HG03039 (cell line): ENCODE measurements around the gene GLTP.
"Not testable (repeated sequence)": the region's sequence is repeated elsewhere in the genome, so short reads cannot be mapped to it uniquely, and the experiment has no call there.

Source experiments
- ATAC-seq: cut with Tn5 transposase; IDR thresholded peaks from one replicate; pipeline ENCODE4 v1.9.1; 2021; ENCODE audit warnings: mild to moderate bottlenecking, moderate library complexity; ENCODE audit not compliant: unreplicated experiment

GLTP gene

DNA sequence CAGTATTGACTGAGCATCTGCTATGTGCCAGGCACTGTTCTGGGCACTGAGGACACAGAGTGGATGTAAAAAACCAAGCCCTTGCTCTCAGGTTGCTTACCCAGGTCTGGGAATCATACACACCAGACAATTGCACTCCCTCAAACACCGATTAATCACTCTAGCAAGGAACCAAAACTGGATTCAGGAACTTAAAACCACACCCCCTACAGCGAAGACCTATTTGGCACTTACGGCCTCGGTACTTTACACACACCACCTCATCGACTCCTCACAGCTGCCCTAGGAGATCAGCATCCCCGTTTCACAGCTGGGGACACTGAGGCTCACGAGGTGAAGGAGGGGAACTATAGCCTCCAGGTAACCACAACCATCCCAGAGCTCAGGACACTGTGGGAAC lies 1.6 kb downstream of the GLTP start:
- no peak for ATAC-seq

DNA sequence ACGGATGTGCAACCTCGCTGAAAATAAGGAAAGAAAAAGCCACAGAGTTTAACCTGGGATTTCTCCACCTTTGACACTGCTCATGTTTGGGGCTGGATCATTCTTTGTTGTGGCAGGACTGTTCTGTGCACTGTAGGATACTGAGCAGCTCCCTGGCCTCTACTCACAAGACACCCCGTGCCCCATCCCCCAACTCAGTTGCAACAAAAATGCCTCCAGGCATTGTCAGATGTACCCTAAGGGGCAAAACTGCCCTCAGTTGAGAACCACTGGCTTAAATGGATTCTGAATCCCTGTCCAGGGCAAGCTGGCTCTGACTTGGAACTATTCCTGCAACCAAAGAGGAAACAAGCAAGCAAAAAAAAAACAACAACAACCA lies 2.1 kb downstream of the GLTP start:
- ATAC-seq, result no peak

DNA sequence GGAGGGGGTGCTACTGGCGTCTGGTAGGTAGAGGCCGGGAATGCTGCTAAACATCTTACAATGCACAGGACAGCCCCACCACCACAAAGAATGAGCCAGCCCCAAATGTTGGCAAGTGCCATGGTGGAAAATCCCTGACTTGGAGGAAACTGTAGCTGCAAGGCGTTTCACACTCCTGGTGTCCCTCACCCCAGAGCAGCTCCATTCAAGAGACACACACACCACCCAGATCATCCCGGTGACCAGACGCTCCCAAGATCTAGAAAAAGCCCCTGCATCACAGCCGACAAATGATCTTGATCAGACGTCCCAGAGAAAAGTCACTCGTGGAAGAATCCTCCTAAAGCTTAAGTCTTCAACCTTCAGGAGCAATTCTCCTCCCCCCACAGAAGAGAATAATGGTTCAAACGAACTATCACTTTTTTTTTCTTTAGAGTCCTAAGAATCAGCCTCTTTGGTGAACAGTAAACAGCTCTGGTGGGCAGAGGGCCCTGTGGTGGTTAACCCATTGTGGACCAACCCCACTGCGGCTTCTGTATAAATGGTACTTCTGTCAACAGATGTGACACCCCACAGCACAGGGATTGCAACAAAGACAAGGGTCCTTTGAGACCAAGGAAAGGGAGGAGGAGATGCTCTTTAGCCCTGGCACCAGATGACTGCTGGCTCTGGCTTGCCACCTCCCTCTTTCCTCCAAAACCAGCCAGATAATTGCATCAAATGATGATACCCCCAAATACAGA lies 2.7 kb downstream of the GLTP start:
- ATAC-seq, result no peak

DNA sequence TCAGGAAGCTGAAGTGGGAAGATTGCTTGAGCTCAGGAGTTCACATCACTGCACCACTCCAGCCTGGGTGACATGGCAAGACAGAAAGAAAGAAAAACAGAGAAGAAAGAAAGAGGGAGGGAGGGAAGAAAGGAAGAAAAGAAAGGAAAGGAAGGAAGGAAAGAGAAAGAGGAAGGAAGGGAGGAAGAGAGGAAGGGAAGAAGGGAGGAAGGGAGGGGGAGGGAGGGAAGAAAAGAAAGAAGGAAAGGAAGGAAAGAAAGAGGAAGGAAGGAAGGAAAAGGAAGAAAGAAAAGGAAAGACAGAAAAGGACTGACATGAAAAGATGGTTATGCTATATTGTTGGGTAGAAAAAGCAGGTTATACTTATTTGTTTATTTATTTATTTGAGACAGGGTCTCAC lies 3.9 kb downstream of the GLTP start:
- ATAC-seq, result no peak

DNA sequence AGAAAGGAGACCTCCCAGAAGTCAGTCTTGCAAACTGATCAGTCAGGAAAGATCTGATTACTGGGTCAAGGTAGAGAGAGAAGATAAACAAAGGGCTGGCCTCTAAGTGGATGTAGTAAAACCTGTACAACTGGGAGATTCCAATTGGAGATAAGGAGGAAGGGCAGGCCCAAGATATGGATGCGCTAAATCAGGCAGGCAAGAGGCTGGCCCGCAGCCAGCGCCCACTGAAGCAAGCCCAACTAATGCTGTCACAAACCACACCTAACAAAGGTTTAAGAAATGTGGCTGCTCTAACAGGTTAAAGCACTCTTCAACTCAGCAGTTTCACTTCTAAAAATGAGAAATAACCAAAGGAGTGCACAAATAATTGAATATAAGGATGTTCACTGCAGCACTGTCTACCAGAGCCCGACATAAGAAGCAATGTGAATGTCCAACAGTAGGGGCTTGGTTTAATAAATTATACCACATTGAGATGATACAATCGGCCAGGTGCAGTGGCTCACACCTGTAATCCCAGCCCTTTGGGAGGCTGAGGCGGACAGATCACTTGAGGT lies 4.7 kb downstream of the GLTP start:
- ATAC-seq, result no peak

DNA sequence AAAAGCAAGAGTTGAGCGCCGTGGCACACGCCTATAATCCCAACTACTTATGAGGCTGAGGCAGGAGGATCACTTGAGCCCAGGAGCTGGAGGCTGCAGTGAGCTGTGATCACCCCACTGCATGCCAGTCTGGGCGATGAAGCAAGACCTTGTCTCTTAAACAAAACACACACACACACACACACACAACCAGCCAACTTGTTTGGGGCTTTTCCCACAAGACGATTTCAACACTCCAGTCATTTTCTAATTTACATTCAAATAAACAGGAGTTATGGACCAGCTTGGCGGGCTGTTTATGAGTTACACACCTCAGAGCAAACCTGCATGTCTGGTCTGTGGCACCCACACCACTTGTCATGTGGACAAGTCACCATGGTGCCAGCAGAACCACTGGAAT lies 6.7 kb downstream of the GLTP start:
- no peak for ATAC-seq

DNA sequence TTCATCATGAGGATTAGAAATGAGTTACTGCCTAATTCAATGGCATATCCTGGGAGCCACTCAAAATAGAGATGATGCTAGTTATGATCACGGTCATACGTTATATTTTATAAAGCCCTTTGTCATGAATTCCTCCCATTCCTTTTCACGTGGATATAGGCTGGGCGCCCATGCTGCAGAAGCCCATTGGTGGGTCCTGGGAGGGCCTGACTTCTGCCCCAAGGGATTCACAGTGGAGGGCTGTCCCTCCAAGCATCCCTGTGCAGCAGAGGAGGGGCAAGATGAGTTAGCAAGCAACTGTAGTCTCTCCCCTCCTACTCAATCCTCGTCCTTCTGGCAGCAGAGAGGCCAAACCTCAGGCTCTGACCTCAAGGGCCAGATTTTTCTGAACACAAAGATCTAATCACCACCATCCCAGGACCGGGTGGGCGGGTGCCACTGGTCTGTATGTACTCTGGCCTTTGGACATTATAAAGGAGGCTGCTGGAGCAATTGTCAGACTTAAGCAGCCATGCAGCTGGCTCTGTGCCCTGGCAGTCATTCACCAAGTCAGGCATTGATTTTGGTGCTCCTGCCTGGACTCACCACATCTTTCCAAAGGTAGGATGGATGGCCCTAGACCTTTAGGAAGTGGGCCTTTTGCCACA lies 8.6 kb downstream of the GLTP start:
- ATAC-seq, result no peak

DNA sequence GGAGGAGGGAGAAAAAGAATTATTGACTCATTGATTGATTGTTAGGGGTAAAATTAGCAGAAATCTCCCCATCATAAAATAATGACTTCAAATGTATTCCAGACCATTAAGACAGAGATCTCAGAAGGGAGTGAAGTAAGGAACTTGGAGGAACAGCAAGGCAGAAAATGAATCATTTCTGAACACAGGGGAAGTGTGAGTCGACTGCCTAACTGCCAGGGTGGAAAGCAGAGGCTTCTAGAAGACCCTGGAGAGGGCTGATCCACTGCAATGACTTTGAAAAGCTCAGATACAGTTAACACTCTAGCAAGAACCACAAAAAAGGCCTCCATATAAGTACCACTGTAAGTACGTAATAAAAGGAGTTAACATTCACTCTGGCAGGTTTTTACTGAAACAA lies 9.7 kb downstream of the GLTP start:
- no peak for ATAC-seq

DNA sequence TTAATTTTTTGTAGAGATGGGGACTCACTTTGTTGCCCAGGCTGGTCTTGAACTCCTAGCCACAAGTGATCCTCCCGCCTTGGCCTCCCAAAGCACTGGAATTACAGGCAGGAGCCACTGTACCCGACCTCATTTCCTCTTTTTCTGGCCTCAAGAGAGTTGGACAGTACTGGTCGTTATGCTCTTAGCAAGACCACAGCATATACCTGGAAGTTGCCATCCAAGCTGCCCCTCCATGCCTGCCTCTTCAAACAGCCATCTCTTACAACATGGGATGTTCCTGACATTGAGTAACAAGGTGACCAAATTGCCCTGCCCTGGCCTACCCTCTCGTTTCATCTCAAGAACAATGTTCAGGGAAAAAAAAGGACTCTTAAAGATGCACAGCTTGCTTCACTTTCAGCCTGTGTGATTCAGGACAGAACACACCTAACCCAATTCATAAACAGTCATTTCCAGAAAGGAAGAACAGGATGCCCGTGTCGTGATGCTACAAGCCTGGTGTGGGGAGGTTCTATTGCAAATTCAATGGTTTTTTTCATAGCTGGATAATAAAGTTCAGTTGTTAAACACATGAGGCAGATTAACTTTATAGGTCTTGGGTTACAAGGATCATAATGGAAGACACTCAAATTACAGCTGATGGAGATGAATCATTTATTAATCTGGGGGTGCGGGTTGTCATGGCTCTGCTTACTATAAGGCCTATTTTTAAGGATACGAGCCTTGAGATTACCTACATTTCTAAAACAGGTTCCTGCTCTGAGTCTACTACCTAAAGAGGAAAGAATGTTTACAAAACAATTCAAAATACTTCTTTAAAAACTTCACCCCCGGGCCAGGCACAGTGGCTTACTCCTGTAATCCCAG lies 11.9 kb downstream of the GLTP start:
- no peak for ATAC-seq

DNA sequence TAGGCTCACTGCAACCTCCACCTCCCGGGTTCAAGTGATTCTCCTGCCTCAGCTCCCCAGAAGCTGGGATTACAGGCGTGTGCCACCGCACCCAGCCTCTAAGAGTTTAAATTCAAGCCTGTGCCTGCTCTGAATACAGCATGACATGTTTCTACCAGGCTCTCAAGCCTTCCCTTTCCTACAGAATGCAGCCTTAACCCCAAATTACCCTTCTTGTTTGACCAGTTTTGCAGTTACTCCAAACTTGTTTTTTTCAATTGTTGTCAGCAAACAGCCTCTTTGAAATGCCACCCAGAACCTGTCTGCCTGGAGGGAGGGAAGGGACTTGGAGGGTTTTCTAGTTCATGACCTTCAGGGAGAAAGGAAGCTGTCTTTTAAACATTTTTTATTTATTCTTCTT lies 15.4 kb downstream of the GLTP start:
- ATAC-seq, result no peak

DNA sequence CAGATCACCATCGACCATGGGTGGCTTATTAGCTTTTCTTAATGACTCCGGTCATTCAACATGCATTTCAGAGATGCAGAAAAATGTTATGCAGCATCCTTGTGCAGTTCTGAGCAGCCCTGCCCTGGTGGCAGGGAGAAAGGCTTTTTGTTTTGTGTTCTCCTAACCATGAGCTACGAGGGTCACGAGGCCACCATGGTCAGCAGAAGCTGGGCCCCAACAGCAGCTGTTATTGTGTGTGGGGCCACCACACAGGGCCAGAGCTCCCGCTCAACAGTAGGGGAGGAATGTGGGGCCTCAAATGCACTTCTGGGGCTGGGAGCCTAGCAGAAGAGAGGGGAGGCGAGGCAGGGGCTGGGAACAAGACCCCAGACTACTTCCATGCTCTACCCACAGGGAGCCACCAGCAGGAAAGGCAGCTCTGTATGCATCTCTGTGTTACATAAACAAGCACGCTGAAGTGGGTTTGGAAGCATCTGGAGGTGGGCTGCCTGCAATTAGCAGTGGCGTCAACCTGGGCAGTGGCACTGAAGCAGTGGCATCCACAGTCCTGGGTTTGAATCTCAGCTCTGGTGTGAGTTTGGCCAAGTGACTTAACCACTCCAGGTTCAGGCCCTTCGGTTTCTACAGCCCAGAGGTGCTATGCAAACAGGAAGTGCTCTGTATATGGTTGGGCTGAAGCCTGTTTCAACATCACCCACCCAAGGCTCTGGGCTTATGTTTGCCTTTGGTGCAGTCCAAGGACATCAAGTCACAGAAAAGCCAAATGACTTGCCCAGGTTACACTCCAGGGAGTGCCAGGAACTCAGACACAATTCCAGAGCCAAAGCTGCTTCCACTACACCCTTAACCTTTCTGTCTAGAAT lies 16.3 kb downstream of the GLTP start:
- ATAC-seq, result no peak

DNA sequence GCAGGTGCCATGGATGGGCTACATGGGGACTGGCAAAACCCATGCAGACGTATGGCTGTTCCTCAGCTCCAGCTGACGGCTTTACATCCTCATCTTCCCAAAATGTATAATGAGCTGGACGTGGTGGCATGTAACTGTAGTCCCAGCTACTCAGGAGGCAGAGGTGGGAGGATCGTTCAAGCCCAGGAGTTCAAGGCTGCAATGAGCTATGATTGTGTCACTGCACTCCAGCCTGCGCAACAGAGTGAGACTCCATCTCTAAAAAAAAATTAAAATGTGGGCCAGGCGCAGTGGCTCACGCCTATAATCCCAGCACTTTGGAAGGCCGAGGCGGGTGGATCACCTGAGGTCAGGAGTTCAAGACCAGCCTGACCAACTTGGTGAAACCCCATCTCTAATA lies 17.9 kb downstream of the GLTP start:
- ATAC-seq, result not testable (repeated sequence)

DNA sequence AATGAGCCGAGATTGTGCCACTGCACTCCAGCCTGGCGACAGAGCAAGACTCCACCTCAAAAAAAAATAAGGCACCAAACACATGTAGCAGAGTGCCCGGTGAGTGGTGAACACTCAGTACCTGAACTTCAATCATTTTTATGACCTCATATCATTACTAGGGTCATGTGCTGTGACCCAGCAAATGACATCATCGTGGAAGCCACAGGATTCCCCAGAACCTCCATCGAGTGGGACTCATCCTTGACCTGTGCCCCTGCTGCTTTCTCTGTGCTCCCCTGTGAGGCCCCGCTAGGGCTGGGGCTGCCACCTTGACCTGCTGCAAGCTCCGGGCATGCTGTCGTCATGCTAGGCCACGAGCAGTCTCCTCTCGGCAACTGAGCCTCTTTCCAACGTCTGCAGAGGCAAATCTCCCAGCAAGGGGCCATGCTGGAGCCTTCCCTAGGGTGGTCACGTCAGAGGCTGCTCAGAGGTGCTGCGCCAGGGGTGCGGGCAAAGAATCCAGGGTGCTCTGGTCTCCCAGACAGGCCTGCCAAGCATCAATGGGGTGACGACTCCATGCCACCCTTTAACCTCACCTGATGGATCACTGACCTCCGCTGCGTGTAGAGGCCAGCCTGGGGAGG lies 18.5 kb downstream of the GLTP start:
- ATAC-seq, result no peak

DNA sequence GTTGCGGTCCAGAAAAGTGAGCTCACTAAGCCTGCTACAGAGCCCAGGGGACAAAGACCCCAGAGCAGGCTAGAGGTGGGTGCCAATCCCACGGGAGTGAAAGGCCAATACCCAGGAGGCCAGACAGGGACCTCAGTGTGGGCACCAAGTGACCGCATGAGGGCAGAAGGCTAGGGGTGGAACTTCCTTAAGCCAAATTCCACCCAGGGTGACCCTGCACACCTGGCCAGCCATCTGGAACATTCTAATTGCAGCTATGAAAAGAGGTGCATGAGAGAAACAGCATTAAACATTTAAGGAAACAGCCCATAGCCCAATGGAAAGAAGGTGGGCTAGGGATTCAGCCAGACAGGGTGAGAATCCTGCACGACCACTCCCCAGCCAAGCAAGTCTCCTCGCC lies 19.4 kb downstream of the GLTP start:
- no peak for ATAC-seq

DNA sequence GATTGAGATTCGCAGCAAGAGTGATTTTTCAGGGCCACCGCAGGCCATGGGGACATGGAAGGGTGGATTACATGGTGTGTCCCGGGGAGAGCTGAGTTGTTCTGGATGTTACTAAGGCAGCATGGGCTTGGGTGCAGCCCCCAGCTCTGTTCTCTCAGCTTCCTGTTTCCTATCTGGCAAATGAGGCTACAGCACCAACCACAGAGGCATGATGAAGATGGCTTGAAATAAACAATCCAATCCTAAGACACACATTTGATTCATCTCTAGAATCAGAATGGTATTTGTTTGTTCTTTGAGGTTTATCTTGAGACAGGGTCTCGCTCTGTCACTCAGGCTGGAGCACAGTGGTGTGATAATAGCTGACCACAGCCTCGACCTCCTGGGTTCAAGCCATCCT lies 21.6 kb downstream of the GLTP start:
- ATAC-seq, result no peak

DNA sequence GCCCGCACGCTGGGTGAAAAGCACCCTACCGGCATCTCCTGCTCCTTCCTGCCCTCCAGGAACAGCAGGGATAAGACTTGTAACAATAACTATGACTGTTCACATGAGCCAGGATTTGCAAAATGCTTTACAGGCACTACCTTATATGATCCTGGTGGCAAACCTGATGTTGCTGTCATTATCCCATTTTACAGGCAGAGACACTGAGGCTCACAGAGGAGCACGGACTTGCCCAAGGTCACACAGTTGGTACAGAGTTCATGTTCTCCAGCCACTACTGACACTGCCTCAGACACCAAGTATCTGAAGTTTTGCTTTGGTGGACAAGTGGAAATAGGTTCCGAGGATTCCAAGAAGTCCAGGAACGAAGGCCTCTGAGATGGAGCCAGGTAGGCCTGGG lies 22.6 kb downstream of the GLTP start:
- ATAC-seq, result no peak

DNA sequence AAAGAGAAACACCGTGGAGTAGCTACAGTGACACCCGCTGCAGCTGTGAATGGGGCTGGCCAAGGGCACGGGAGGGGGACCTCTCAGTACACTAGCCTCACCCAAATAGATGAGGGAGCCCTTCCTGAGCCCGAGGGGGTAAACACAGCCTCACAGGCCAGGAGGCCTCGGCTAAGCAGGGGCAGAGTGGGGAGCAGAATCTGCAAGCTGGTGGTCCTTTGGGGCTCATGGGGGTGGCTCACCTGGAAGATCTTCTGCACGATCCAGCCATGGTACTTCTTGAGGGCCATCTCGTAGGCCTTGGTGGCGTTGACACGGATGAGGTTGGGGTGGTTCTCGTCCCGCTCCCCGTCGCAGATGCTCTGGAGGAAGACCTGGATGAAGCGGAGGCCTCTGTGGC lies 25.0 kb downstream of the GLTP start:
- no peak for ATAC-seq

DNA sequence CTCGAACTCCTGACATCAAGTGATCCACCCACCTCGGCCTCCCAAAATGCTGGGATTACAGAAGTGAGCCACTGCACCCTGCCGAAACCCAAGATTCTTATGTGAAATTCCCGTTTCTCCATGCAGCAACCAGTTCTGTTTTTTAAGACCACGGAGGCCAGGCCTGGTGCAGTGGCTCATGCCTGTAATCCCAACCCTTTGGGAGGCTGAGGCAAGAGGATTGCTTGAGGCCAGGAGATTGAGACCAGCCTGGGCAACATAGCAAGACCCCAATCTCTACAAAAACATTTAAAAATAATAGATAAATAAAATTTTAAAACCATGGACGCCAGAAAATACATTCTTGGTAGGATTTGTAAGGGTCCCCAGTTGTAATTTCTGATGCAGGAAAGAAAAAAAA lies 29.8 kb downstream of the GLTP start:
- not testable (repeated sequence) for ATAC-seq

DNA sequence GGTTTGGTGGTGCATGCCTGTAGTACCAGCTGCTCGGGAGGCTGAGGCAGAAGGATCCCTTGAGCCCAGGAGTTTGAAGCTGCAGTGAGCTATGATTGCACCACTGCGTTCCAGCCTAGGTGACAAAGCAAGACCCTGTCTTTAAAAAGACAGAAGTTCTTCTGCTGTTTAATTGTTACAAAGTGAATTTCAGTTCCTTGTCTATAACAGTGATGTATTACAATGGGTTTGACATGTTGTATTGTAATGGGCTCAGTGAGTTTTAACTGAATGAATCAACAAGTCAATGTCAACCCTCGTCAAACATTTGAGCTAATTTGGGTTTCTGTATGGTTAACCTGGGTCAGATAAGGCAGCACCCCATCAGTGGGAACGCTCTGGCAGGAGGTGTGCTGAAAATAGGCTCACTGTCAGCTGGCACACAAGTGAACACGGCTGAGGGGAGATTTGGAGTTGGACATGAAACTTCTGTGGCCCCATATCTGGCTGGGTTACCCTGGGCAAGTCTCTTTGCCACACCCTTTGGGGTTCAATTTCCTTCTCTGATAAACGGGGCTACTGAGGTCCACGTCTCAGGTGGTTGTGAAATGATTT lies 33.1 kb downstream of the GLTP start:
- no peak for ATAC-seq

DNA sequence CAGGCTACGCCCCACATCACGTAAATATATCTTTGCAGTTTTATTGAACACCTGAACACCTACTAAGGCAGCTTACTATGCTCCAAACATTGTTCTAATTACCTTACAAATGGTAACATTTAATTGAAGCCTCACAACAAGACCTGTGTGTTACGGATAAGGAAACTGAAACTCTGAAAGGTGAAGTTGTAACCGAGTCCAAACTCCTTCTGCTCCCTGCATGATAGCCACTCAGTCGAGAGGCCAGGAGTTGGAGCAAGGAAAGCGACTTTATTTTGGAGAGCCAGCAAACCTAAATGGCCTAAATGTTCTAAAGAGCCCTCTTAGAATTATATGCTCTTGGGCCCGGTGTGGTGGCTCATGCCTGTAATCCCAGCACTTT lies 34.5 kb downstream of the GLTP start:
- no peak for ATAC-seq
